ENCODE results near the gene SLC15A3. TPM values are rescaled to one million over a fixed set of nuclear protein-coding genes. Genes with fewer than 3 reads are reported as not detected.
A peak's percentile ranks its signal among the peaks of the same experiment; 100 is the strongest.

The SLC15A3 gene
- total RNA-seq, 1 donor from 2014 or later: 2.2 TPM

DNA sequence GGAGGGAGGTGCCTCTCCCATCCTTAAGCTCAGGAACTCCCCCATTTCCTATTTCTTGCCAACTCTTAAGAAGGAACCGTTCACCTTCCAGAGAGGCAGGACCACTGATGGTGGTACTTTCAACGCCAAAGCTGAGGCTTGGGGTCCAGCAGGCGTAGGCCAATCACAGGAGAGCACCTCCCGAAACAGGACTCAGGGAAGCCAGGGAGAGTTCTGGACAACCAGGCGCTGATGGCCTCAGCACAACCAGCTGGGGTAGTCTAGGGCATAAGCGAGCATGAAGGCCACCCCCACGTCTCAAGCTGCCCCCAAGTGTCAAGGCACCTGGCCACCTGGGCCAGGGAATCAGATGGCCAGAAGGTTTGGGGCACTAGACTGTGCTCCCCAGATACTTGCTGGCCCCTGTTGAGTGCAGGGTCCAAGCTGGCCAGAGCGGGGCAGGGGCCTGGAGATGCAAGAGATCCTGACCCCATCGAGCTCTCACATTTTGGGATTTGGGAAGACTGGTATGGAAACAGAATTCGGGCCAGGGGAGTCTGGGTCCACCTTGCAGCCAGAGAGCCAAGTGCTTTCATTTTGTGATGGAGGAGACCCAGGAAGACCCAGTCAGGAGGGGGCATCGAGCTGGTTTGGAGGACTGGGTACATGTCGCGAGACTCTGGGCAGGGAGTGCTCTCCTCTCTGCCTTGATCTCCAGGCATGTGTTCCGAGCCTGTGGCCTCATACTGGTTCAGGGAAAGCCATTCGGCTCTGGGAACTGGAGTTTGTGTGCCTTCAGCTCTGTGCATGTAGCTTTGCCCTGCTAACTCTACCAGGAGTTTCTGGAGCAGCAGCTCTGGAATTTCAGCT, 20.4 kb upstream of the SLC15A3 start:
- peaks cover 4% of the 10 kb centered on the region for H3K27me3 Mint-ChIP-seq (ENCODE audit: low read depth)
- H3K4me1 Mint-ChIP-seq (ENCODE audit: low read depth): peaks cover 44% of the 10 kb centered on the region
- H3K36me3 Mint-ChIP-seq (ENCODE audit: low read depth): peaks cover 50% of the 10 kb centered on the region
- no peak for DNase-seq (ENCODE audit: low spot score)
- peaks cover 6% of the 10 kb centered on the region for H3K9me3 Mint-ChIP-seq
- intact Hi-C loops (cut with micrococcal nuclease): no loop called here
- H3K4me3 Mint-ChIP-seq (ENCODE audit: low read depth): peak overlapping the region; percentile 86
- H3K27ac Mint-ChIP-seq: peak overlapping the region; percentile 99

DNA sequence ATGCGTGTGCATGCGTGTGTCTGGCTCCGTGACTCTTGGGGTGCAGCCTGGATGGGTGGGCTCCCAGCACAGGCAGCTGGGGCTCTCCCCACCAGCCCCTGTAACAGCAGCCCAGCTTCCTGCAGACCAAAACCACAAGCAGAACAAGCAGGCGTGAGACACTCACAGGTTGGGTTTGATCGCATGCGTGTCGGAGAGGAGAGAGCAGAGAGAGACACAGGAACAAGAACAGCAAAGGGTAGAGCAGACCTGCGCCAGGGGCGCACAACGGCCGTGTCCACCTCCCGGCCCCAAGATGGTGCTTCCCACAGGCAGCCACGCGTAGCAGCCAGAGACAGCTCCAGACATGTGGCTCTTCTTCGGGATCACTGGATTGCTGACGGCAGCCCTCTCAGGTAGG, 19.5 kb upstream of the SLC15A3 start, which contains the start of gene CD6:
CD6 (plus strand) TSS at position 161 of the 400 bp plus-strand sequence; CDS start at position 347, 186 bp downstream.
- H3K27me3 Mint-ChIP-seq (ENCODE audit: low read depth): peaks cover 4% of the 10 kb centered on the region
- H3K4me3 Mint-ChIP-seq (ENCODE audit: low read depth): peak within 1 kb of the TSS; percentile 86
- peak; percentile 66 for DNase-seq (ENCODE audit: low spot score)
- H3K9me3 Mint-ChIP-seq: peaks cover 6% of the 10 kb centered on the region
- peaks cover 41% of the 10 kb centered on the region for H3K36me3 Mint-ChIP-seq (ENCODE audit: low read depth)
- peaks cover 36% of the 10 kb centered on the region for H3K4me1 Mint-ChIP-seq (ENCODE audit: low read depth)
- intact Hi-C loops (cut with micrococcal nuclease): loop anchor here (2.0 kb wide), 2 partner anchors 33 to 51 kb away; no protein-coding TSS in a partner anchor
- H3K27ac Mint-ChIP-seq: peak within 1 kb of the TSS; percentile 99

DNA sequence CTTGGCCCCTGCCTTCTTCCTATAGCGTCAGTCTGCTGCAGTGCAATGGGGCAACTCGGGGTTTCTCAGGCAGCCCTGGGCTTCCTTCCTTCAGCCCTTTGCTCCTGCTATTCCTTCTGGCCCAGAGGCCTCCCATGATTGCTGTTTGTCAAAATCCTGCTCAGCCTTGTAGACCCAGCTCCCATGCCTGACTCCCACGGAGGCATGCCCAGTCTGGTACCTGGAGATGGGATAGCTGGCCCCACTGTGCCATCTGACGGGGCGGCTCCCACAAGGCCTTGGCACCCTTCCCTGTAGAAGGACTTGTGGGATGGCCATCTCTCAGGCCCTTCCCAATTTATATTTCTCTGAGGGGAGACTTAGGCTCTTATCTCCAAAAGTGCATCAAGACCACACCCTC, 18.9 kb upstream of the SLC15A3 start:
- H3K9me3 Mint-ChIP-seq: peaks cover 6% of the 10 kb centered on the region
- intact Hi-C loops (cut with micrococcal nuclease): loop anchor here (1.0 to 2.0 kb wide), 4 partner anchors 34 to 216 kb away; no protein-coding TSS in a partner anchor
- H3K36me3 Mint-ChIP-seq (ENCODE audit: low read depth): peaks cover 35% of the 10 kb centered on the region
- H3K27ac Mint-ChIP-seq: peak overlapping the region; percentile 99
- H3K4me3 Mint-ChIP-seq (ENCODE audit: low read depth): peak overlapping the region; percentile 86
- H3K4me1 Mint-ChIP-seq (ENCODE audit: low read depth): peaks cover 31% of the 10 kb centered on the region
- peaks cover 5% of the 10 kb centered on the region for H3K27me3 Mint-ChIP-seq (ENCODE audit: low read depth)
- no peak for DNase-seq (ENCODE audit: low spot score)

DNA sequence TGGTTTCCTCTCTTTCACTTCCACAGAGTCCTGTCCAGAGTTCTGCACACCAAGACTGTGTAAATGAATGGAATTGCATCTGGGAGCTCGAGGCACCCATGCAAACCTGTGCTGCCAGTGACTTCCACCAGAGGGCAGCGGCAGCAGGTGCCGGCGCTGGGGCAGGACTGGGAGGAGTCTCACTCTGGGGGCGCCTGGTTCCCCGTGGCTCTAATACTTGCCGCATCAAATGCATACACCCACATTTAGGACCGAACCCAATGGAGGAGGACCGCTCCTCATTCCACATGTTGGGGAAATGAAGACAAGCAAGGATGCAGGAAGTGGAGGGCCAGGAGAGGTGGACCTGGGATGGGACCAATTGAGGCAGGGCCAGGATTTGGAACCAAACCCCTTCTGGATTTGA, 18.4 kb upstream of the SLC15A3 start:
- peak; percentile 70 for DNase-seq (ENCODE audit: low spot score)

DNA sequence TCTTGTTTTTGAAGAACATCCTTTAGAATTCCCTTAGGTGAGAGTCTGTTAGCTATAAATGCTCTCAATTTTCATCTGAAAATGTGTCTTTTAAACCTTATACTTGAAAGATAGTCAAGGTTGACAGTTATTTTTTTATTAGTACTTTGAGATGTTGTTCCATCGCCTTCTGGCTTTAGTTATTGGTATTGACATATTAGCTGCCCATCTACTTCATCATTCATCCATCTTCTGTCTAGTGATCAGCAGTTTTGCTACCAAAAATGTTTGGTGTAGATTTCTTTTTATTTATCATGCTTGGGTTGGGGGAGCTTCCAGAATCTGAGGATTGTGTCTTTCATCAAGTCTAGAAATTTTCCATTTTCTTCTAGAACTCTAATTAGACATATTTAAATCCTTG, 16.2 kb upstream of the SLC15A3 start:
- Mint-ChIP-seq H3K27me3 (ENCODE audit: low read depth) (peaks cover 7% of the 10 kb centered on the region), H3K4me3 (ENCODE audit: low read depth) (no peak overlapping the region), H3K9me3 (peaks cover 6% of the 10 kb centered on the region), H3K36me3 (ENCODE audit: low read depth) (peaks cover 13% of the 10 kb centered on the region), H3K4me1 (ENCODE audit: low read depth) (peaks cover 20% of the 10 kb centered on the region), H3K27ac (no peak overlapping the region)
- intact Hi-C loops (cut with micrococcal nuclease): no loop called here
- no peak for DNase-seq (ENCODE audit: low spot score)

More for the DNA sequence above, 18.4 kb upstream of the SLC15A3 start:
- Mint-ChIP-seq H3K4me3 (ENCODE audit: low read depth) (peak overlapping the region; percentile 51), H3K36me3 (ENCODE audit: low read depth) (peaks cover 33% of the 10 kb centered on the region), H3K9me3 (peaks cover 6% of the 10 kb centered on the region), H3K27ac (no peak overlapping the region), H3K27me3 (ENCODE audit: low read depth) (peaks cover 5% of the 10 kb centered on the region), H3K4me1 (ENCODE audit: low read depth) (peaks cover 29% of the 10 kb centered on the region)
- intact Hi-C loops (cut with micrococcal nuclease): loop anchor here (1.0 to 2.0 kb wide), 4 partner anchors 34 to 217 kb away; no protein-coding TSS in a partner anchor

DNA sequence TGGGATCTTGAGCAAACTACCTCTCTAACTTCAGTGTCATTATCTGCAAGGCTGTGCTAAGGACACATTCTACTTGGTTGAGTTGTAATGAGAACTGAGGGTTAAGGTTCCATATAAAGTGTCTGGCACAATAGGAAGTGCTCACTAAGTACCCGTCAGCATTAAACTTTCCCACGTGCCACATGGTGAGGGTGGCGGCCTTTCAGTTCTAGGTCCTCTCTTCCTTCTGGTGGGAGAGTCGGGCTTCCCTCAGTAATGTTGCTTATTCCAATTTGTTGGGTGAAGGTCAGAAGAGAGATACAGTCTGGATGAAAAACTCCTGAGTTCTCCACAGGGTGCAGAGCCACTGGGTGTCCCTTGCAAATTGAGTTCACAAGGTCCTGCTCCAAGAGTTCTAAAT, 14.9 kb upstream of the SLC15A3 start:
- no peak overlapping the region for H3K4me3 Mint-ChIP-seq (ENCODE audit: low read depth)
- peaks cover 6% of the 10 kb centered on the region for H3K9me3 Mint-ChIP-seq
- peaks cover 11% of the 10 kb centered on the region for H3K27me3 Mint-ChIP-seq (ENCODE audit: low read depth)
- no peak overlapping the region for H3K27ac Mint-ChIP-seq
- H3K36me3 Mint-ChIP-seq (ENCODE audit: low read depth): no peaks in the 10 kb centered on the region
- DNase-seq (ENCODE audit: low spot score): no peak
- peaks cover 20% of the 10 kb centered on the region for H3K4me1 Mint-ChIP-seq (ENCODE audit: low read depth)
- intact Hi-C loops (cut with micrococcal nuclease): no loop called here

DNA sequence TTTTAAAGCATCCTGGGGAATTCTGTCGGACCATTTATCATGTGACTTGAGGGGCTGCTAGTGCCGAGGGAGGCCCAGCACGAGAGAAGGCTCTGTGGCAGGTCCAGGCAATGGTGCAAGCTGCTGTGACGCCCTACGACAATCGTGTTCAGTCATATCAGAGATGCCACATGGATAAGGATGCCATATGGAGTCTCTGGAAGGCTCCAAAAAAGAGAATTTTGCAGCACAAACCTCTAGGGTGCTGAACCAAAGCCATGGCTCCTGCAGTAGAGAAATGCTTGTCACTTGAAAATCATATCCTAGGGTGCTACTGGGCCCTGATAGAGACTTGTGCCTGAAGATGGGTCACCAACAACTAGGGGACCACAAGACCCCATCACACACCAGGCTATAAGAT, 12.8 kb upstream of the SLC15A3 start:
- Mint-ChIP-seq H3K9me3 (peaks cover 6% of the 10 kb centered on the region), H3K27ac (no peak overlapping the region), H3K27me3 (ENCODE audit: low read depth) (peaks cover 21% of the 10 kb centered on the region), H3K4me1 (ENCODE audit: low read depth) (peaks cover 5% of the 10 kb centered on the region), H3K36me3 (ENCODE audit: low read depth) (no peaks in the 10 kb centered on the region), H3K4me3 (ENCODE audit: low read depth) (no peak overlapping the region)
- intact Hi-C loops (cut with micrococcal nuclease): no loop called here
- DNase-seq (ENCODE audit: low spot score): no peak

DNA sequence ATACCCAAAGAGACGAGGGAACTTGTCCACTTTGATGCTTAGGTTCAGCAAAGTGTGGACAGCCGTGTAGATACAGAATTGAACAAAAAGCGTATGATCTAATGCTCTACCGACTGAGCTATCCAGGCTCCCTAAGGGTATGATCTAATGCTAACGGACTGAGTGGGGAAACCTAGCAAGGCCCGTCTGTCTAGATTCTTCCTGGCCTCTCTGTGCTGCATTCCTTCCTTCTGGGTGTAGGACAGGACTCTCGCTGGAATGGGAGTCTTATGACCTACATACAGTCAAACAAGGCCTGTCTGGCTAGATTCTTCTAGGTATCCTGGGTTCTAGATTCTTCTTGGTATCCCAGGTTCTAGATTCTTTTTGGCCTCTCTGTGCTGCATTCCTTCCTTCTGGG, 8.4 kb upstream of the SLC15A3 start:
- Mint-ChIP-seq H3K4me1 (ENCODE audit: low read depth) (no peaks in the 10 kb centered on the region), H3K27ac (no peak overlapping the region), H3K36me3 (ENCODE audit: low read depth) (no peaks in the 10 kb centered on the region), H3K4me3 (ENCODE audit: low read depth) (no peak overlapping the region), H3K9me3 (no peaks in the 10 kb centered on the region), H3K27me3 (ENCODE audit: low read depth) (peaks cover 35% of the 10 kb centered on the region)
- no peak for DNase-seq (ENCODE audit: low spot score)
- intact Hi-C loops (cut with micrococcal nuclease): no loop called here

DNA sequence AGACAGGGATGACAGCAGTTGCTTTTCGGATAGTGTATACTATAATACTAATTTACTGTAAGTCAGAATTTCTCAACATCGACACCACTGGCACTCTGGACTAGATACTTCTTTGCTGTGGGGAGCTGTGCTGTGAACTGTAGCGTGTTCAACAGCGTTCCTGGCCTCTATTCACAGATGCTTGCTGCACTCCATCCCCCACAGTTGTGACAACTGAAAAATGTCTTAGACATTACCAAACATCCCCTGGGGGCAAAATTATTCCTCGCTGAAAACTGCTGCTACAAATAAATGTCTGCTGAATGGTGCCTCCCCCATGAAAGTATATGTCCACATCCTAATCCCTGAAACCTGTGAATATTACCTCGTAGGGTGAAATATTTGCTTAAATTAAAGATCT, 7.5 kb upstream of the SLC15A3 start:
- no peak for DNase-seq (ENCODE audit: low spot score)
- Mint-ChIP-seq H3K27me3 (ENCODE audit: low read depth) (peaks cover 34% of the 10 kb centered on the region), H3K27ac (no peak overlapping the region), H3K4me3 (ENCODE audit: low read depth) (no peak overlapping the region), H3K9me3 (no peaks in the 10 kb centered on the region), H3K4me1 (ENCODE audit: low read depth) (no peaks in the 10 kb centered on the region), H3K36me3 (ENCODE audit: low read depth) (no peaks in the 10 kb centered on the region)
- intact Hi-C loops (cut with micrococcal nuclease): no loop called here

DNA sequence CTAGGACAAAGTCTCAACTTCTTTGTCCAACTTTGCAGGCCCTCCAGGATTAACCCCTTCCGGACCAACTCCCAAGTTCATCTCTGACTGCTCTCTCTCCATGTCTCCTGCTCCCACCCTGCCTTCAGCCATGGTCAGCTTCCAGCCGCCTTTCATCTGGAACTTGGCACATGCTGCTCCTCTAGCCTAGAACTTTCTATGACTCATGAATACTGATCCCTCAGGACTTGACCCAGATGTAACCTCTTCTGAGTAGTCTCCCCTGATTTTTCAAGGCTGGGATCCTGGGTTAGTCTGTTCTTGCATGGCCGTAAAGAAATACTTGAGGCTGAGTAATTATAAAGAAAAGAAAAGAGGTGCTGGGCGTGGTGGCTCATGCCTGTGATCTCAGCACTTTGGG, 5.2 kb upstream of the SLC15A3 start:
- H3K9me3 Mint-ChIP-seq: no peaks in the 10 kb centered on the region
- H3K36me3 Mint-ChIP-seq (ENCODE audit: low read depth): no peaks in the 10 kb centered on the region
- no peak overlapping the region for H3K27ac Mint-ChIP-seq
- intact Hi-C loops (cut with micrococcal nuclease): no loop called here
- H3K4me1 Mint-ChIP-seq (ENCODE audit: low read depth): peaks cover 2% of the 10 kb centered on the region
- no peak overlapping the region for H3K4me3 Mint-ChIP-seq (ENCODE audit: low read depth)
- H3K27me3 Mint-ChIP-seq (ENCODE audit: low read depth): peaks cover 38% of the 10 kb centered on the region
- no peak for DNase-seq (ENCODE audit: low spot score)

DNA sequence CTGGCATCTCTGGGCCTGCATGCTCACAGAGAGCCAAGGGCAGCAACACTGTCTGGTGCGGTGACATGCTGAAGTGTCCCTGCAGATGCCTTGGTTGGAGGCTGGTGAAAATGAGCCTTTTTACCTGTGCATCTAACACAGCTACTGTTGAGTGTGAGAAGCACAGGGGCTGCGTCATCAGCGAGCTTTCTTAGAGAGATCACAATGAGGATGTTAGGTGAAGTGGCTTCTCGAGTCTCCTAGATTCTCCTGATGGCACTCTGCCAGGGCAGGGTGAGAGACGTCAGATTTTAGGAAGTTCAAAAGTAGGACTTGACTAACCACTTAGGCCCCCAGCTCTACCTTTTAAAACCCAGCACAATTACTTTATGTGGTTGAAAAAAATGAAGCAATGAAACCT, 3.6 kb upstream of the SLC15A3 start:
- Mint-ChIP-seq H3K4me3 (ENCODE audit: low read depth) (no peak overlapping the region), H3K36me3 (ENCODE audit: low read depth) (no peaks in the 10 kb centered on the region), H3K9me3 (no peaks in the 10 kb centered on the region), H3K27me3 (ENCODE audit: low read depth) (peaks cover 39% of the 10 kb centered on the region), H3K4me1 (ENCODE audit: low read depth) (peaks cover 7% of the 10 kb centered on the region), H3K27ac (no peak overlapping the region)
- DNase-seq (ENCODE audit: low spot score): no peak
- intact Hi-C loops (cut with micrococcal nuclease): no loop called here

DNA sequence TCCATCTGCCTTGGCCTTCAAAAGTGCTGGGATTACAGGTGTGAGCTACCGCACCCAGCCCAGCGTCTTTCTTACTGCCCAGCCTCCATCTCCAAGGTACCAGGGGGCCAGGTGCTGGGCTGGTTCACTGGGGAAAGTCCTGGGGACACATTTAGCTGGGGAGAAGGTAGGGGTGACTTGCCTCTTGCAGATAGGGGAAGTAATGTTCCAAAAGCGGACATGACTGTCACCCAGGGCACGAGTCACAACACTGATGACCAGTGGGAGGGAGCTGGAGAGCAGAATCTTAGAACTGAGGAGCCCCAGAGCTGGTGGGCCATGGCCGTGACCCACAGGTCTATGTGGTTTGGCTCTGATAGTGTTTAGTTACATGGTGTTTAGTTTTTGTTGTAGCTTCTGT, 2.4 kb upstream of the SLC15A3 start:
- intact Hi-C loops (cut with micrococcal nuclease): no loop called here
- H3K27ac Mint-ChIP-seq: no peak overlapping the region
- DNase-seq (ENCODE audit: low spot score): no peak
- peaks cover 7% of the 10 kb centered on the region for H3K4me1 Mint-ChIP-seq (ENCODE audit: low read depth)
- H3K27me3 Mint-ChIP-seq (ENCODE audit: low read depth): peaks cover 36% of the 10 kb centered on the region
- H3K9me3 Mint-ChIP-seq: no peaks in the 10 kb centered on the region
- no peak overlapping the region for H3K4me3 Mint-ChIP-seq (ENCODE audit: low read depth)
- H3K36me3 Mint-ChIP-seq (ENCODE audit: low read depth): no peaks in the 10 kb centered on the region

DNA sequence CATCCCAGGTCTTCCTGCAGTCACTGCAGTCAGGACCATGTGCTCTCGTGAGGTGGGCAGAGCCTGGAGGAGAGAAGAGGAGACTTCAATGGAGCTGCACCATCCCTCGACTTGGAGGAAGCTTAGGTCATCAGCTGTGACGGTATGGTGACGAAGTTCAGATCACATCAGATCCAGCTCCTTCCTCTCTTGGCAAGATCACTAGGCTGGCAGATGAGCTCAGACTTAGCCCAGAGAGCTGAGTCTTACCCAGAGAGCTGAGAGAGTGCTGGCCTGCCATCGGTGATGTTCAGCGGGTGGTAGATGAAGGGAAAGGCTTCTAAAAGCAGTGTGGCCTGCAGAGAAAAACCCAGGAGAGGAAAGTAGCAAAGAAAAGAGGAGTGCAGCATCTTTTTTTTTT, 1.8 kb upstream of the SLC15A3 start:
- Mint-ChIP-seq H3K4me1 (ENCODE audit: low read depth) (peaks cover 7% of the 10 kb centered on the region), H3K9me3 (no peaks in the 10 kb centered on the region), H3K36me3 (ENCODE audit: low read depth) (no peaks in the 10 kb centered on the region), H3K4me3 (ENCODE audit: low read depth) (no peak overlapping the region), H3K27me3 (ENCODE audit: low read depth) (peaks cover 35% of the 10 kb centered on the region), H3K27ac (no peak overlapping the region)
- no peak for DNase-seq (ENCODE audit: low spot score)
- intact Hi-C loops (cut with micrococcal nuclease): no loop called here

Data from activated T-helper 2 cell treated with anti-CD3 and anti-CD28 coated beads, Interferon-gamma antibody, Interleukin-2, Interleukin-4, amounts not matched to agents 10 μg/mL and 5 μg/mL and 100 μg/mL, durations not matched to agents 14 hours and 24 hours and 36 hours (primary cell).